Muscle layer of colon (tissue), 2 donors: ENCODE results near the gene CALN1.
"Not testable (repeated sequence)": the region's sequence is repeated elsewhere in the genome, so short reads cannot be mapped to it uniquely, and the experiment has no call there.

Source experiments
- H3K27ac ChIP-seq: one replicate; pipeline ENCODE4 v1.7.0; 2013; ENCODE audit warnings: low read depth, mild to moderate bottlenecking, low read length, moderate library complexity
- H3K27me3 ChIP-seq, 2 donors: one replicate each; pipeline ENCODE4 v1.7.0; 2013; ENCODE audit warnings: low read length in 2 of 2, mild to moderate bottlenecking in 2 of 2; ENCODE audit not compliant: insufficient read depth in 2 of 2, control insufficient read depth in 1 of 2
- H3K36me3 ChIP-seq: one replicate; pipeline ENCODE4 v1.7.0; 2013; ENCODE audit warnings: mild to moderate bottlenecking, low read length; ENCODE audit not compliant: insufficient read depth
- H3K4me1 ChIP-seq: one replicate; pipeline ENCODE4 v1.7.0; 2013; ENCODE audit warnings: mild to moderate bottlenecking, low read length; ENCODE audit not compliant: insufficient read depth
- H3K4me3 ChIP-seq, 2 donors: one replicate each; pipeline ENCODE4 v1.7.0; 2013; ENCODE audit warnings: low read length in 2 of 2, low read depth in 1 of 2, mild to moderate bottlenecking in 1 of 2, moderate library complexity in 1 of 2
- H3K9ac ChIP-seq: one replicate; pipeline ENCODE4 v1.7.0; 2013; ENCODE audit warnings: low read length
- H3K9me3 ChIP-seq: one replicate; pipeline ENCODE4 v1.7.0; 2013; ENCODE audit warnings: mild to moderate bottlenecking, low read length
- donor health status: abdominal sarcoma.
- donor health status: Adenocarcinoma of cecum.

CALN1 gene

DNA sequence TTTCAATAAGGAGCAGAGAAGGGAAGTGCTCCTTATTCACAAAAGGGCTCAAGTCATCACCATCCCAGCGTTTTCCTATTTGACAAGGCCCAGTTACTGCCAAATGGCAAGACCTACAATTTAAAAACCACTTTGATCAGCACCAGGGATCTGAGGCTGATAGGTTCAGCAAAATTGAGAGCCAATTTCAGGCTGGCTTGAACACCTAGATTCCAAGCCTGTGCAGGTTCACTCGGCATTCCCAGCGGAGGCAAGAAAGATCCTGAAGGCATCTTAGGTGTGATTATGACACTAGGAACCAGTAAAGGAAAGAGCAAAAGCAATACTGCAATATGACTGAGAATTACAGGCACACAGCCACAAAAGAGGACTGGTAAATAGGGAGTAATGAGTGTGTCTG, 441.4 kb downstream of the CALN1 start:
- Histone ChIP-seq H3K27ac (no peak overlapping the region), H3K27me3 (no peaks in the 10 kb centered on the region), H3K9me3 (no peaks in the 10 kb centered on the region), H3K36me3 (no peaks in the 10 kb centered on the region), H3K4me1 (no peaks in the 10 kb centered on the region), H3K4me3 (no peak overlapping the region), H3K9ac (no peak overlapping the region)

DNA sequence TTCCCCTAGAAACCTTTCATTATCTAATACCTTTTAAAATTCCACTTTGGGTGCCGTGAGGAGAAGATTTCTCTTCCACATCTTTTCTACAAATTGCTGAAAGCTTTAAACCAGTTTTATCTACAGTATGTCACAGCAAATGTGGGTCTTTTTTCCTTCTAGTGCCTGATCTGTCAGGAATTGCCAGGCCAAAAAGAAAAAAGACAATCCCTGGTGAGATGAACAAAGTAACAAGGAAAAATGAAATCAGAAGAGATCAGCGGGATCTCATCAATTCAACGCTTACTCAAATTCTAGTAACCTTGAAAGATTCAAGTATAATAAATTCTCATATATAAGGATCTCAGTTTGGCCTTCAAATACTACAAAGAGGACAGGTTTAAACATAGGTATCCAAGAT, 449.5 kb downstream of the CALN1 start:
- Histone ChIP-seq H3K4me3 (no peak overlapping the region), H3K9ac (no peak overlapping the region), H3K27me3 (no peaks in the 10 kb centered on the region), H3K36me3 (no peaks in the 10 kb centered on the region), H3K27ac (no peak overlapping the region), H3K9me3 (no peaks in the 10 kb centered on the region), H3K4me1 (no peaks in the 10 kb centered on the region)

DNA sequence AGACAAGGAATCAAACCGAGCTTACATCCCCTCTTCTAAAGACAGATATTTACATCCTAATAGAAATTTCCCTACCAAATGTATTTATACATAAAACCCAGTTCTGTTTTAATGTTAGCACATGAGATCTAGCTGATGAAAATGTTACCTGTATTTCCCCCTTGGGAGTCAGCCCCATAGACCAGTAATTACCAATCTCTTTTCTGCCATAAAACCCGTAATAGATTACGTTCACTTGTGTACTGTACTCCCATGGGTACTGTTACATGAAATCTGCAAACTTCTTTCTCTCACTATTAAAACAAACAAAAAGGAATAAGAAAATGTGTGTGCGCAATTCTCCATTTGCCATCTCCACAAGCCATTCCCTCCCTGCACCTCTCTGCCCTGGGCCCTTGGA, 450.9 kb downstream of the CALN1 start:
- Histone ChIP-seq H3K36me3 (no peaks in the 10 kb centered on the region), H3K9me3 (no peaks in the 10 kb centered on the region), H3K9ac (no peak overlapping the region), H3K4me3 (no peak overlapping the region), H3K27me3 (no peaks in the 10 kb centered on the region), H3K4me1 (no peaks in the 10 kb centered on the region), H3K27ac (no peak overlapping the region)

DNA sequence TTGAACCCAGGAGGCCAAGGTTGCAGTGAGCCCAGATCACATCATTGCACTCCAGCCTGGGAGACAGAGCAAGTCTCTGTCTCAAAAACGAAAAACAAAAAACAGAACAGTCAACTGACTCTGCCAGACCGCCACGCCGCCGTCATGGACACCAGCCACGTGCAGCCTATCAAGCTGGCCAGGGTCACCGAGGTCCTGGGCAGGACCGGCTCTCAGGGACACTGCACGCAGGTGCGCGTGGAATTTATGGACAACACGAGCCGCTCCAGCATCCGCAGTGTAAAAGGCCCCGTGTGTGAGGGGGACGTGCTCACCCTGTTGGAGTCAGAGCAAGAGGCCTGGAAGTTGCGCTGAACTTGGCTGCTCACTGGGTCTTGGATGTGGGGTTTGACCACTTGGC, 470.0 kb downstream of the CALN1 start:
- Histone ChIP-seq H3K9me3 (no peaks in the 10 kb centered on the region), H3K27me3 (no peaks in the 10 kb centered on the region), H3K27ac (no peak overlapping the region), H3K4me3 (no peak overlapping the region), H3K4me1 (no peaks in the 10 kb centered on the region), H3K9ac (no peak overlapping the region), H3K36me3 (no peaks in the 10 kb centered on the region)

DNA sequence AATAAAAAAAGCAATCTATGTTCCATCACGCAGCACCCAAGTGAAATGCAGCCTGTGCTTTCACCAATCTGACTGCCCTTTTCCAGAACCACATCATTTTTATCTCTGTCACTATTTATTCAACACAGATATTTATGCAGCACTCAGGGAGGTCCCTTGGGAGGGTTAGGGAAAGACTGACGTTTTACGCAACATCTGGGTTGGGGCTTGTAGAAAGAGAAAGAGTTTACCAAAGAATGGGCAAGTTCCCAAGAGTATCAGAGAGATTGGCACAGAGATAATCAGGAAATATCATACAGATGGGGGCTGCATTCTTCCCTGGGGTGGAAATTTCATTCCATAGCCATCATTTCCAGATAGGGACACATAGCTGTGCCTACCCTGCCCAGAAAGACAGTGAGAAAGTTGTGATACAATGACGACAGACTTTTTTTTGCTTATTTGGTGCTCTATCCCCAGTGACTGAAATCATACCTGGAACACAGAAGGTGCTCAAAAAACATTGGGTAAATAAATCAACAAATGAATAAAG, 474.2 kb downstream of the CALN1 start:
- H3K27me3 ChIP-seq, result no peaks in the 10 kb centered on the region
- H3K9ac ChIP-seq, result no peak overlapping the region
- no peak overlapping the region for H3K27ac ChIP-seq
- no peaks in the 10 kb centered on the region for H3K4me1 ChIP-seq
- H3K4me3 ChIP-seq, result no peak overlapping the region
- H3K9me3 ChIP-seq, result no peaks in the 10 kb centered on the region
- H3K36me3 ChIP-seq, result no peaks in the 10 kb centered on the region

DNA sequence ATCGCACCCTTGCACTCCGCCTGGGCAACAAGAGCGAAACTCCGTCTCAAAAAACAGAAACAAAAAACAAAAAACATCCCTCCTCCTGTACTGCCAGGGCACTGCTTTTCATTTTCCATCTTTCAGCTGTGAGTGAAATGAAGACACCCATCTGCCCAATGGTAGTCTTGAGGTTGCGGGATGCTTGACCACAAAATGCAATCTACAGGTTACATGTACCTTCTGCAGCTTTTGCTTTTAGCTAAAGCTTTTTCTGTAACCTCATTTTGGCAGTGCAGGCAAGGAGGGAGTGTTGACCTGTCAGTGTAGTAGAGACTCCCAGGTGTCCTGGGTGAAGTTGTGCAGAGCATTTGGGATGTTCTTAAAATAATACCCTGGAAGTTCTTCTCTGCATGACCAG, 476.5 kb downstream of the CALN1 start:
- Histone ChIP-seq H3K4me3 (no peak overlapping the region), H3K9ac (no peak overlapping the region), H3K36me3 (no peaks in the 10 kb centered on the region), H3K27ac (no peak overlapping the region), H3K4me1 (no peaks in the 10 kb centered on the region), H3K27me3 (no peaks in the 10 kb centered on the region), H3K9me3 (no peaks in the 10 kb centered on the region)

DNA sequence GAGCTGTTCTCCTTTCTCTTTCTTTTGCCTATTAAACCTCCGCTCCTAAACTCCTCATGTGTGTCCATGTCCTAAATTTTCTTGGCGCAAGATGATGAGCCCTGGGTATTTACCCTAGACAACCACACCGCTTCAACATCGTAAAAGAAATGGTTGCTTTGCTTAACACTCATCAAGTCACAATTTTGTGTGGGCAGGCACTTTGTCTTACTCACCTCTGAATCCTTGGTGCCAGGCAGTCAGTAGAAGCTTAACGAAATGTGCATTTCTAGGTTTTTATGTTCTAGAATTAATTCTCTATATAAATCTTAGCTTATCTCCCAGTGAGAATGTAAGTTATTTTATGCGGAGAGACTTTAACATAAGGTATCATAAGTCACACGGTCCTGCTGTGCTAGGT, 478.7 kb downstream of the CALN1 start:
- Histone ChIP-seq H3K4me3 (no peak overlapping the region), H3K27ac (no peak overlapping the region), H3K9me3 (no peaks in the 10 kb centered on the region), H3K36me3 (no peaks in the 10 kb centered on the region), H3K4me1 (no peaks in the 10 kb centered on the region), H3K27me3 (no peaks in the 10 kb centered on the region), H3K9ac (no peak overlapping the region)

DNA sequence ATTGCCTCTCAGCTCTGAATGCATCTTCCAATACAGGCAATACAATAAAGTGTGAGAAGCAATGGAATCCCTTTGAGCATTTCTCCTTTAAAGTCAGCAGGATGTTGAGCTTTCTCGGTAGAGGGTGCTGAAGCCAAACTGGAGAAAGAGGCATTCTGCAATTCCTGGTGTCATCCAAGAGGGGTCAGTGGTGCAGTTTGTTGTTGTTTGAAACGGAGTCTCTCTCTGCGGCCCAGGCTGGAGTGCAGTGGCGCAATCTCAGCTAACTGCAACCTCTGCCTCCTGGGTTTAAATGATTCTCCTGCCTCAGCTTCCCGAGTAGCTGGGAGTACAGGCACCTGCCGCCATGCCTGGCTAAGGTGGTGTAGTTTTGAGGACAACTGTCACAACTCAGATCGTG, 486.5 kb downstream of the CALN1 start:
- Histone ChIP-seq H3K4me3 (no peak overlapping the region), H3K27ac (no peak overlapping the region), H3K4me1 (no peaks in the 10 kb centered on the region), H3K9me3 (peaks cover 8% of the 10 kb centered on the region), H3K9ac (no peak overlapping the region), H3K36me3 (no peaks in the 10 kb centered on the region), H3K27me3 (no peaks in the 10 kb centered on the region)

DNA sequence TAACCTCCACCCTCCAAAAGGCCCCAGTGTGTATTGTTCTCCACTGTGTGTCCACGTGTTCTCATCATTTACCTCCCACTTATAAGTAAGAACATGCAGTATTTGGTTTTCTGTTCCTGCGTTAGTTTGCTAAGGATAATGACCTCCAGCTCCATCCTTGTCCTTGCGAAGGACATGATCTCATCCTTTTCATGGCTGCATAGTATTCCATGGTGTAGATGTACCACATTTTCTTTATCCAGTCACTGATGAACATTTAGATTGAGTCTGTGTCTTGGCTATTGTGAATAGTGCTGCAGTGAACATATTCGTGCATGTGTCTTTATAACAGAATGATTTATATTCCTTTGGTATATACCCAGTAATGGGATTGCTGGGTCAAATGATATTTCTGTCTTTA, 497.9 kb downstream of the CALN1 start:
- not testable (repeated sequence) for H3K4me3 ChIP-seq, H3K9me3 ChIP-seq, H3K9ac ChIP-seq, H3K27ac ChIP-seq, H3K36me3 ChIP-seq, H3K27me3 ChIP-seq, H3K4me1 ChIP-seq

DNA sequence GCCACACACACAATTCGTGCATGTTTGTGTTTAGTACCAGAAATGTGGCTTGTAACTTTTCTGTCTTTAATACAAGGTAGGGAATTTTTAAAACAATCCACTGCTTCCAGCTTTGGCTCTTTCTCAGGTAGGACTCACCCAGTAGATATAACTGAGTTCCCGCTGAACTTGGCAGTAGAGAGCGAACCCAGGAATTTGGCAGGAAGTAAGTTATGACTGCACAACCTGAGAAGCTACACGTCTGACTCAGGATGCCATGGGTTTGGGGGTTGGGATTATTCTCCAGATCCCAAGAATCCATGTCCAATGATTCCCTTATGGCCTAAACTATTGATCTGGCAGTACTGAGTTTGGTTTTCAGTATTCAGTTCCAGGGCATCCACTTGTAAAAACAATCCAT, 499.7 kb downstream of the CALN1 start:
- Histone ChIP-seq H3K9ac (no peak overlapping the region), H3K36me3 (no peaks in the 10 kb centered on the region), H3K4me1 (no peaks in the 10 kb centered on the region), H3K4me3 (no peak overlapping the region), H3K27ac (no peak overlapping the region), H3K9me3 (no peaks in the 10 kb centered on the region), H3K27me3 (no peaks in the 10 kb centered on the region)

DNA sequence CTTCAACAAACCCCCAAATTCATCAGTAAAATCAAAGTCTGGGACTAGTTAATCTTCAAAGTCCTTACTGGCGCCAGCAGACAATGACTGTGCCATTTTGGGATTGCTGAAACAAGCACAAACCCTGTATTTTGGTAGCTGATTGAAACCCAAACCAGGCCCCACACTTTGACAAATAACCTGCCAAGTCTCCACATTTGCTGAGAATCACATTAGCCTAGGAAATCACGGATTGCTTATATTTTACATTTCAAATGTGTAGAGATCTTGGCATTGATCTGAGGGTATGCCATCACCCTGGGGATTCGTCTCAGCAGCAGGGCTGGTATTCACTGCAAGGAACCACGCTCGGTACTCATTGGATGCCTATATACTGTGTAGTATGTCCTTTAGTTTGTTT, 501.1 kb downstream of the CALN1 start:
- H3K36me3 ChIP-seq, result no peaks in the 10 kb centered on the region
- no peaks in the 10 kb centered on the region for H3K27me3 ChIP-seq
- no peak overlapping the region for H3K4me3 ChIP-seq
- no peaks in the 10 kb centered on the region for H3K9me3 ChIP-seq
- no peak overlapping the region for H3K27ac ChIP-seq
- H3K4me1 ChIP-seq, result no peaks in the 10 kb centered on the region
- H3K9ac ChIP-seq, result no peak overlapping the region

DNA sequence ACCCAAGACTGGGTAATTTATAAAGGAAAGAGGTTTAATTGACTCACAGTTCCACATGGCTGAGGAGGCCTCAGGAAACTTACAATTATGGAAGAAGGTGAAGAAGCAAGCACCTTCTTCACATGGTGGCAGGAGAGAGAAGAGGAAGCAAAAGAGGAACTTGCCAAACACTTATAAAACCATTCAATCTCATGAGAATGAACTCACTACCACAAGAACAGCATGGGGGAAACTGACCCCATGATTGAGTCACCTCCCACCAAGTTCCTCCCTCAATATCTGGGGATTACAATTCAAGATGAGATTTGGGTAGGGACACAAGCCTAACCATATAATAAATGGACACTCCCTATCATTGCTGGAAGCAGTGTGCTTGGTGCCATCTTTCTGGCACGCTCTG, 506.3 kb downstream of the CALN1 start:
- H3K27me3 ChIP-seq, result no peaks in the 10 kb centered on the region
- H3K9me3 ChIP-seq, result no peaks in the 10 kb centered on the region
- no peaks in the 10 kb centered on the region for H3K4me1 ChIP-seq
- no peak overlapping the region for H3K9ac ChIP-seq
- H3K4me3 ChIP-seq, result no peak overlapping the region
- no peak overlapping the region for H3K27ac ChIP-seq
- H3K36me3 ChIP-seq, result no peaks in the 10 kb centered on the region
